GM18873 (cell line): ENCODE data around the gene RABEP2.

Experiments used
- ATAC-seq: cut with Tn5 transposase; IDR thresholded peaks from one replicate; pipeline ENCODE4 v1.9.1; 2021; ENCODE audit warnings: mild to moderate bottlenecking, moderate library complexity, moderate number of reproducible peaks; ENCODE audit not compliant: unreplicated experiment, low FRiP score

The RABEP2 gene

GRCh38 chr16:28863929-28864793, 60.9 kb downstream of the RABEP2 start:
- no peak for ATAC-seq

DNA sequence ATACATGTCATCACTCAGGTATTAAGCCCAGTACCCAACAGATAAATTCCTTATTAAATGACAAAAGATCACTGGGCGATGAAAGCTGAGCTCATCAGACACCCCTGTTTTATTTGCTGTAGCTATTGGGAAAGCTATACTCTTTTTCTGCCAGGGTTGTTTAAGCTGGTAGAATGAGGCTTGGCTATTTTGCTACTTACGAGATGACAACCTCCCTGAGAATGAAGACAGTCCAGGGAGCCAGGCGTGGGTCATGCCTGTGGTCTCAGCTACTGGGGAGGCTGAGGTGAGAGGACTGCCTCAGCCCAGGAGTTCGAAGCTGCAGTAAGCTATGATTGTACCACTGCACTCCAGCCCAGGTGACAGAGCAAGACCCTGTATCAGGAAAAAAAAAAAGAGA, 65.7 kb downstream of the RABEP2 start:
- ATAC-seq: no peak

DNA sequence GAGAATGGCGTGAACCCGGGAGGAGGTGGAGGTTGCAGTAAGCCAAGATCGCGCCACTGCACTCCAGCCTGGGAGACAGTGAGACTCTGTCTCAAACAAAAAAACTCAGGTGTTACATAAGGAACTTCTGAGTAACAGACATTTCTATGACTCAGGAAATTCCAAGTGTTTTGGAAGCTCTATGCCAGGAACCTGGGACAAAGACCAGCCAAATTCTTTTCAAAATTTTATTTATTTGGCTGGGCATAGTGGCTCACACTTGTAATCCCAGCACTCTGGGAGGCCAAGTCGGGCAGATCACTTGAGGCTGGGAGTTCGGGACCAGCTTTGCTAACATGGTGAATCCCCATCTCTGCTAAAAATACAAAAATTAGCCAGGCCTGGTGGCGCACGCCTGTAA, 66.6 kb downstream of the RABEP2 start:
- no peak for ATAC-seq
